SJSA1 (cell line): Measurements from ENCODE around the gene CNTNAP2. TPM values are rescaled to one million over a fixed set of nuclear protein-coding genes. Genes with fewer than 3 reads are reported as not detected.
"Not testable (repeated sequence)": the region's sequence is repeated elsewhere in the genome, so short reads cannot be mapped to it uniquely, and the experiment has no call there.

Experiments used
- DNase-seq, 2 experiments: peaks; one replicate each; pipeline ENCODE4 v3.0.0-alpha.2; 2015 to 2020; ENCODE audit warnings: low spot score in 2 of 2, low read depth in 1 of 2
- H3K27ac ChIP-seq: fragments of 250-450 bp; sonication (Bioruptor Pico); 2 replicates; pipeline ENCODE4 v1.5.1; 2020; ENCODE audit warnings: mild to moderate bottlenecking, moderate library complexity
- H3K27me3 ChIP-seq: fragments of 250-450 bp; sonication (Bioruptor Pico); replicated peaks from 2 replicates; pipeline ENCODE4 v1.5.1; 2020; ENCODE audit warnings: mild to moderate bottlenecking, moderate library complexity
- H3K36me3 ChIP-seq: fragments of 250-450 bp; sonication (Bioruptor Pico); 2 replicates; pipeline ENCODE4 v1.5.1; 2020; ENCODE audit warnings: mild to moderate bottlenecking
- H3K4me1 ChIP-seq: fragments of 250-450 bp; sonication (Bioruptor Pico); replicated peaks from 2 replicates; pipeline ENCODE4 v1.6.1; 2021; ENCODE audit warnings: mild to moderate bottlenecking
- H3K4me3 ChIP-seq: fragments of 250-450 bp; sonication (Bioruptor Pico); 2 replicates; pipeline ENCODE4 v1.5.1; 2020; ENCODE audit warnings: mild to moderate bottlenecking
- H3K9me3 ChIP-seq: fragments of 250-450 bp; sonication (Bioruptor Pico); replicated peaks from 2 replicates; pipeline ENCODE4 v1.5.1; 2020; ENCODE audit warnings: mild to moderate bottlenecking
- total RNA-seq: library from RNA; depleted of rRNA; stranded (reverse); fragments of >200 nt; shearing (Covaris generic); gene quantifications from 2 replicates; pipeline ENCODE4 v1.2.3, GENCODE V29; 2014

The CNTNAP2 gene
- total RNA-seq, 1 experiment from 2014 or later = 0.29 TPM

DNA sequence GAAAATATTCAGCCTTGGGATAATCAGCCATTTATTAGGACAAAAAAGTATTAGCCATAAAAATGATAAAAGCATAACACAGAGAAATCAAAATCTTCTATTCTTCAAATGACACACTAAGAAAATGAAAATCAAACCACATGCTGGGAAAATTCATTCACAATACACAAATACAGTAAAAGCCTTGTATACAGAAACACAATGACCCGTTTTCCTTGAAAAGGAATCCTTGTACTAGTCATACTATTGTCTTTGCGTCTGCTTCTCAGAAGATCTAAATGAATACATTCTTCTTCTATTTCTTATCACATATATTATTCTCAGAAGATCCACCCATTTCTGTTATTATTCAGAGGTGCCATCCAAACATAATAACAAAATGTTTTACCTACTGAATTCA lies 749.1 kb downstream of the CNTNAP2 start:
- no peak for DNase-seq
- Histone ChIP-seq H3K27ac (no peak overlapping the region), H3K36me3 (no peaks in the 10 kb centered on the region), H3K27me3 (no peaks in the 10 kb centered on the region), H3K9me3 (no peaks in the 10 kb centered on the region; the same call in none of the 2 replicates), H3K4me3 (no peak overlapping the region), H3K4me1 (no peaks in the 10 kb centered on the region)

DNA sequence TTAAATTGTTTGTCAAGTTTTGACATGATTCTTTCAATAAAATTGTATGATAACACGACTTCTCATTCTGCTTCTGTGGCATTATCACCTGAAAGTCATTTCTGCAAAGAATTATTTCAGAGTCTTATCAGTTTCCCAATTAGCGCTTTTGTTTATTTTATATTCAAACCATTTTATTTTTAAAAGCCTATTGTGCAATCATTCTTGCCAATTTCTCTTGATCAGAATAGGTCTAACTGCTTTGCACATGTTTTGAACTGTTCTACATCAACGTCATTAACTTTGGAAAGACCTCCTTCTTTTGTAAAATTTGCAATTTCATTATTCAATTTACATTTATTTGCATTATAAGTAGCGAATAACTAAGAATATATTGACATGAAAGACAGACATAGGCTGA lies 758.1 kb downstream of the CNTNAP2 start:
- no peaks in the 10 kb centered on the region for H3K4me1 ChIP-seq
- H3K4me3 ChIP-seq = no peak overlapping the region
- no peaks in the 10 kb centered on the region for H3K27me3 ChIP-seq
- H3K36me3 ChIP-seq = no peaks in the 10 kb centered on the region
- H3K9me3 ChIP-seq = 0 out of 2 replicates have a peak, but pooled peaks cover 3% of the 10 kb centered on the region
- H3K27ac ChIP-seq = no peak overlapping the region
- no peak for DNase-seq

DNA sequence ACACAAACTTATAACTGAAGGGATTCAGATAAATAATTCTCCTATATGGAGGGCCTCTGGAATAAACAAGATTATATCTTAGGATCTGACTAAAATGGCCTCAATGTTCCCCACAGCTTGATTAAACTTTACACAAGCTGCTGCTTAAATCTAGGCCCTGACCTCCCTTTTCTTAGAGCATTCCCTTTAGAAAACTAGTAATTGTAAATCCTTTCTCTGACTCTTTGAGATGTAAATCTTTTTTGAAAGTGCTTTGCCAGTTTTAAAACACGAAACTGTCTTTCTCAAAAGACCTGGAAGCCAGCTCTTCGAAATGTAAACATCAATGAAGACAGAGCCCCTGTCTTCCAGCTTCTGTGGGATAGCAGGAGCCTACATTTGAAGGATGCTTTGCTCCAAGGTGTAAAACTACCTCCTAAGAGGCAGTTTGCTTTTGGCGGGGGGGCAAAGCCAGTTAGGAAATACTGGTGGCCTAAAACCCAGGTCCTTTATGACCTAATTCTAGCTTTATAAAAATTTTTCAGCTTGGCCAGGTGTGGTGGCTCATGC lies 758.7 kb downstream of the CNTNAP2 start:
- no peaks in the 10 kb centered on the region for H3K27me3 ChIP-seq
- no peak for DNase-seq

DNA sequence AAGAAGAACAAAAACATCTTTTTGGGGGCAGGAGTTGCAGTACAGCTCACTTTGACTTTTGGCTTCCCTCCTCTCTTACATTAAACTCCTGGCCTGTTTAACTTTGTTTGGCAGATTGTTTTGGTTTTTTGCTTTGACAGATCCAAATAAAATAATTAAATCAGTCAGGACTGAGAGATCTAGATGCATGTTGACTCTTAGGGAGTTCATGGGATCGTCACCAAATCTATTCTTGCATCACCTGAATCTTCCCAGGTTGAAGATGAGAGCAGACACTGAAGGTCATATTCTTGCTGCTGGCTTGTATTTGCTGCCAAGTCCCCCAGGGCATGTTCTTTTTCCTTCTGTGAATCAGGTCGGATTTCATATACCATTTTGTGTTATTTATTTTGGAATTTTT lies 759.4 kb downstream of the CNTNAP2 start:
- no peak for DNase-seq
- no peak overlapping the region for H3K27ac ChIP-seq
- H3K27me3 ChIP-seq = no peaks in the 10 kb centered on the region
- H3K36me3 ChIP-seq = no peaks in the 10 kb centered on the region
- no peak overlapping the region for H3K4me3 ChIP-seq
- no peaks in the 10 kb centered on the region for H3K4me1 ChIP-seq
- H3K9me3 ChIP-seq = 0 out of 2 replicates have a peak, but pooled peaks cover 3% of the 10 kb centered on the region

More for the DNA sequence above, 758.7 kb downstream of the CNTNAP2 start:
- Histone ChIP-seq H3K4me1 (no peaks in the 10 kb centered on the region), H3K9me3 (0 out of 2 replicates have a peak, but pooled peaks cover 3% of the 10 kb centered on the region), H3K27ac (no peak overlapping the region), H3K4me3 (no peak overlapping the region), H3K36me3 (no peaks in the 10 kb centered on the region)

DNA sequence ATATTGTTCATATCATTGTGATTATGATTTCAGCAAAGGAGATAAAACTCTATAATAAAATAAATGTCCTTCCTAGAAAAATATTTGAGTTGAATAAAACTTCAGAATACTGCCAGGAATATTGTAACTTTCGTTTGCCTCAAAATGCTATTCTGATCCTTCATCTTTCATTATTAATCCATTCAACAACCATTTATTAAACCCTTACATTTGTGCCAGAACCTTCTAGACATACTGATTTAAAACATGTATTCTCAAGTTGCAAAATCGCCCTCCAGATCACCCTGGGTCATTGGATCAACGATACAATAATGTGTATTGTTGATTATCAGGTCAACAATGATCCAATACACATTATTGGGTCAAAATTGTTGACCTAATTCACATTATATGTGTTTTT lies 759.8 kb downstream of the CNTNAP2 start:
- Histone ChIP-seq H3K4me1 (no peaks in the 10 kb centered on the region), H3K36me3 (no peaks in the 10 kb centered on the region), H3K27ac (no peak overlapping the region), H3K9me3 (0 out of 2 replicates have a peak, but pooled peaks cover 3% of the 10 kb centered on the region), H3K27me3 (no peaks in the 10 kb centered on the region), H3K4me3 (no peak overlapping the region)
- DNase-seq = no peak

DNA sequence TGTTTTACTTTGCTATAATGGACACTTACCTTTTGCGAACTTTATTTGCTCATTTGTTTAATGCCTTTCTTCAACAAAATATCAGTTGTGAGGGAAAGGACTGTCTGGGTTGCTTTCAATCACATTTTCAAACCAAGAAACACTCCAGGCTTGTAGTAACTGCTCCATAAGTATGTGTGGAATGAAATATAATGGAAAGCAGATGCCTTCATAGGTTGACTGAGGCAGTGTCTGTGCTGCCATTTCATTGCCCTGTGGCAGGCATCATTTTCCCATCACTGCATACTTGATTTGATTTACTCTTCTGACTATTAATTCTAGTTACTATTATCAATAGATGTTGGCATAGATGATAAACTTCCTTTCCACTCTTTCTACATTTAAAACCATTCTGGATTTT lies 762.3 kb downstream of the CNTNAP2 start:
- no peaks in the 10 kb centered on the region for H3K27me3 ChIP-seq
- DNase-seq = no peak

DNA sequence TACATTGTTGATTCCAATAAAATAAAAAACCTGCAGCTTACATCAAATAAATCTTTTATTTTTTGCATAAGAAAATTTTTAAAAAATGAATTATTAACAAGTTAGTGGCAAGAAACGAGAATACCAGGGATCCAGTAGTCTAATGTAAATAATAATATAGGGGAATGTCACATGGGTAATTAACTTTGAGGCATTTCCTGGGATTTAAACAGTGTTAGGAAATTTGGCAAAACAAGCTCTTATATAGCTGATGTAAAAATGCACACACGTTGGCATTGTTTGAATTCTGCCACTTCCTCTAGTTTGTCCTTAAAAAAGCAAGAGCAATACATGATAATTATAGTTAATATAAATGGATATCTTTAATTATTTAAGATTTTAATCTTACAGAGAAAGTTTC lies 768.6 kb downstream of the CNTNAP2 start:
- no peak for DNase-seq

More for the DNA sequence above, 762.3 kb downstream of the CNTNAP2 start:
- no peaks in the 10 kb centered on the region for H3K4me1 ChIP-seq
- no peaks in the 10 kb centered on the region for H3K36me3 ChIP-seq
- H3K27ac ChIP-seq = no peak overlapping the region
- no peak overlapping the region for H3K4me3 ChIP-seq
- peaks cover 4% of the 10 kb centered on the region; the same call in 1 of the 2 replicates for H3K9me3 ChIP-seq

DNA sequence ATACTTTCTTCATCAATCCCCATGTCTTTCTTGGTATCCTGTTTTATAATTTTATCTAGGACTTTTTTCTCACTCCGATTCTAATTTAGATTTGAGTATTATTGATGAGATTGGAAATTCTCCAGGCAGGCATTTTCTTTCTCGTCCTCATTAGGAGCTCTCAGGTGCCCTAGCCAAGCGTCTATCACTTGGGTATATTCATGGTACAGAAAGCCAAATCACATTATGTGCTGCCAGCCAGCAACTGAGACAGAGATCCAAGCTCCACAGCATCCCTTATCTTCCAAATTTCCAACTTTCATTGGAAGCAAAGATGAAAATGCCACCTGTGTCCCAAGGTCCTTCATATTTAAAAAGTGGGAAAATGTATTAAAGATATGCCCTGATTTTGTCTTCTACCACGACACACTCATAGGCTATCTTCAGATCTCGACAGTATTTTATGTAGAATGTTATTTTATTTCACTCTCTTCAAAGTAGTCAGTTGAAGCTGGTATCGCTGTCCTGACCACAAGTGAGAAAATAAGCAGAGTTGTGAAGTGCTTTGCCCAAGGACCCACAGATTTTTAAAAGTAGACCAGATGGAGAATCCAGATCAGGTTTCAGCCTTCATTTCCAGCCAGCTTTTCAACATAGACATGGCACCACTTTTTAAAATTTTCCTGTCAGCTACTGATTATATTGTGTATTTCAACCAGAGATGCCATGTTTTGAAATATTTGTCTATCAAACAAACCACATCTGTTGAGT lies 773.4 kb downstream of the CNTNAP2 start:
- H3K9me3 ChIP-seq = peaks cover 3% of the 10 kb centered on the region; the same call in 1 of the 2 replicates
- H3K27ac ChIP-seq = no peak overlapping the region
- H3K4me3 ChIP-seq = no peak overlapping the region
- no peaks in the 10 kb centered on the region for H3K4me1 ChIP-seq
- H3K27me3 ChIP-seq = no peaks in the 10 kb centered on the region
- DNase-seq = no peak
- no peaks in the 10 kb centered on the region for H3K36me3 ChIP-seq

More for the DNA sequence above, 768.6 kb downstream of the CNTNAP2 start:
- Histone ChIP-seq H3K27ac (no peak overlapping the region), H3K27me3 (no peaks in the 10 kb centered on the region), H3K36me3 (no peaks in the 10 kb centered on the region), H3K4me3 (no peak overlapping the region), H3K9me3 (peaks cover 9% of the 10 kb centered on the region; the same call in 1 of the 2 replicates), H3K4me1 (no peaks in the 10 kb centered on the region)

DNA sequence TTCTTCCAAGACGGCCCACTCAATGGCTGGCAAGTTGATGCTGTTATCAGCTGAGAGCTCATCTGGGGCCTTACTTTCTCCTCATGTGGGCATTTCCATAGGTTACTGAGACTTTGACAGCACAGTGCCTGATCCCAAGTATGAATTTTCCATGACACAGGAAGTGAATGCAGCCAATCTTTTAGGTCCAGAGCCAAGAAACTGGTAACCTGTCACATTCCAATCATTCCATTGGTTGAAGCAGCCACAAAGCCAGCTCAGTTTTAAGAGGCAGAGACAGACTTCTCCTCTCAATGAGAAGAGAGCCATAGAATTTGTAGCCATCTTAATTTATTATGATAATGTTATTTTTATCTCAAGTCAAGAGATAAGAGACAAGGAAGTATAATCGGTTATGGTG lies 775.5 kb downstream of the CNTNAP2 start:
- Histone ChIP-seq H3K27ac (no peak overlapping the region), H3K4me3 (no peak overlapping the region), H3K36me3 (no peaks in the 10 kb centered on the region), H3K4me1 (no peaks in the 10 kb centered on the region), H3K9me3 (no peaks in the 10 kb centered on the region; the same call in 1 of the 2 replicates), H3K27me3 (no peaks in the 10 kb centered on the region)
- DNase-seq = no peak

DNA sequence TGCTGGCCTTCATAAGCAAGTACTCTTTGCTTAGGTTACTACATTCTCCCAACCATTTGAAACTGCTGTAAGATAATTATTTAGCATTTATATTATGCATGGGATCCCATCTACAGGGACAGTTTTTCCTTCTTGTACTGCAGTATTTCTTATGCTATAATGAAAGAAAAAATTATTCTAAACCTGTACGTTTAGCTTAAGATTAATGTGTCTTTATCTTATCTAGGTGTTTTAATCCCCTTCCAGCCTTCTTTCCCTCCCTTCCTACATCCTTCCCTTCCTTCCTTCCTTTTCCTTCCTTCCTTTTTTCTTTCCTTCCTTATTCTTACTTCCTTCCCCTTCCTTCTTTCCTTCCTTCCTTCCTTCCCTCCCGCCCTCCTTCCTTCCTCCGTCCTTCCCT lies 778.3 kb downstream of the CNTNAP2 start:
- H3K9me3 ChIP-seq = no peaks in the 10 kb centered on the region; the same call in 1 of the 2 replicates
- DNase-seq = no peak
- no peaks in the 10 kb centered on the region for H3K4me1 ChIP-seq
- H3K27me3 ChIP-seq = no peaks in the 10 kb centered on the region
- no peak overlapping the region for H3K4me3 ChIP-seq
- H3K36me3 ChIP-seq = no peaks in the 10 kb centered on the region
- no peak overlapping the region for H3K27ac ChIP-seq

DNA sequence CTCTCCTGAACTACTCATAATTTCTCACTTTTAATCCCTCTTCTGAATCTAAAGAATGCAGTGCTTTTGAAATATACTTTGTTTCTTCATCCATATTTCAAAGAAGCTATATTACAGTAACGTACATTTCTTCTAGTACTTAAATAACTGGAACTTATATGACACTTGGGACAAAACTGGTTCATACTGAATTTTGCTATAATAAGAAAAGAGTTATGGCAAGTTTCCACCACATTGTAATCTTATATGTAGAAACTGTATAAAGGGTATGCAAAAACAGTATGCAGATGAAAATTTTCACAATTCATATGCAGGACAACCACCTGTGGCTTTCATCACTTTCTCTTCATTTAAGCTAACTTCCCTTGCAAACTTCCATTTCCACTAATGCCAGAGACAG lies 785.7 kb downstream of the CNTNAP2 start:
- Histone ChIP-seq H3K4me1 (no peaks in the 10 kb centered on the region), H3K36me3 (no peaks in the 10 kb centered on the region), H3K4me3 (no peak overlapping the region), H3K27ac (no peak overlapping the region), H3K27me3 (no peaks in the 10 kb centered on the region), H3K9me3 (peaks cover 7% of the 10 kb centered on the region; the same call in 1 of the 2 replicates)
- DNase-seq = no peak

DNA sequence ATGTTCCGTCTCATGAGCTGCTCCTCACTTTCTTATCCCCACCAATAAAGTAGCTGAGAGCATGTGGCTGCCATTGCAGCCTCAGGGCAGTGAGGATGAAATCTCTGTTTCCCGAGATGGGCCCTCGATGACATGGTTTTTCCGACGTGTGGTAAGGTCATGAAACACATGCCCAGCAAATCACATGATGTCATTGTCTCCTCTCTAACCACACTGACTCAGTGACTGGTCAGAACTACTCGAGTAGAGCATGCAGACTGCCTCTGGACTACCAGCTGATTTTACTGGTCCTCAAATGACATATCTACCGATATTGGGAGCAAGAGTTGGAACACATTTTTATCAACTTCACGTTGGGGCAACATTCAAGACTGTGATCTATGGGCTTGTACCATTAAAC lies 786.1 kb downstream of the CNTNAP2 start:
- Histone ChIP-seq H3K27ac (no peak overlapping the region), H3K4me3 (no peak overlapping the region), H3K9me3 (peaks cover 7% of the 10 kb centered on the region; the same call in 1 of the 2 replicates), H3K27me3 (no peaks in the 10 kb centered on the region), H3K4me1 (no peaks in the 10 kb centered on the region), H3K36me3 (no peaks in the 10 kb centered on the region)
- DNase-seq = no peak

DNA sequence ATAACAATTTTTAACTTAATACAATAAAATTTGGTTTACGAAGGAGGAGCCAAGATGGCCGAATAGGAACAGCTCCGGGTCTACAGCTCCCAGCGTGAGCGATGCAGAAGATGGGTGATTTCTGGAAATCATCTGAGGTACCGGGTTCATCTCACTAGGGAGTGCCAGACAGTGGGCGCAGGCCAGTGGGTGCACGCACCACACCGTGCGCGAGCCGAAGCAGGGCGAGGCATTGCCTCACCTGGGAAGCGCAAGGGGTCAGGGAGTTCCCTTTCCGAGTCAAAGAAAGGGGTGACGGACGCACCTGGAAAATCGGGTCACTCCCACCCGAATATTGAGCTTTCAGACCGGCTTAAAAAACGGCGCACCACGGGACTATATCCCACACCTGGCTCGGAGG lies 789.1 kb downstream of the CNTNAP2 start:
- H3K27ac ChIP-seq, DNase-seq, H3K27me3 ChIP-seq, H3K9me3 ChIP-seq, H3K4me3 ChIP-seq, H3K36me3 ChIP-seq, H3K4me1 ChIP-seq: not testable (repeated sequence)

DNA sequence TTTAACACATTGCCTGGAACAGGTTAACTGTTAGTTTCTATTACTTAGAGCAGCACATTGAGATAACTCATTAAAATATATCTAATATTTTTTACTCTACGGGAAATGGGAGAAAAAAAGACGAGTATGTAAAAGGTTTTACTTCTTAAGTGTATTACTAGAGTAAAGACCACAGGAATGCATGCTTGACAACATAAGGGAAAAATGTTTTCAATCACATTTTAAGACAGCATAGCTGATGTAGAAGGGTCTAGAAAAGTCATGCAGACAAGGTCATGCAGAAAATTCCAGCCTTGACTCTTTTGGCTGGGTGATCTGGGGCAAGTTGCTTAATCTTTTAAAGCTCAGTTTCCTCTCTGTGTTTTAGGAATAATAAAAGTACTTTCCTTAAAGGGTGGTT lies 806.2 kb downstream of the CNTNAP2 start:
- Histone ChIP-seq H3K4me3 (no peak overlapping the region), H3K27ac (no peak overlapping the region), H3K9me3 (peaks cover 3% of the 10 kb centered on the region; the same call in 1 of the 2 replicates), H3K36me3 (no peaks in the 10 kb centered on the region), H3K27me3 (no peaks in the 10 kb centered on the region), H3K4me1 (no peaks in the 10 kb centered on the region)
- no peak for DNase-seq
